ENCODE results near the gene KCTD17. TPM values are rescaled to one million over a fixed set of nuclear protein-coding genes. Genes with fewer than 3 reads are reported as not detected.

The KCTD17 gene
- total RNA-seq, 1 donor from 2014 or later: 31.3 TPM

DNA sequence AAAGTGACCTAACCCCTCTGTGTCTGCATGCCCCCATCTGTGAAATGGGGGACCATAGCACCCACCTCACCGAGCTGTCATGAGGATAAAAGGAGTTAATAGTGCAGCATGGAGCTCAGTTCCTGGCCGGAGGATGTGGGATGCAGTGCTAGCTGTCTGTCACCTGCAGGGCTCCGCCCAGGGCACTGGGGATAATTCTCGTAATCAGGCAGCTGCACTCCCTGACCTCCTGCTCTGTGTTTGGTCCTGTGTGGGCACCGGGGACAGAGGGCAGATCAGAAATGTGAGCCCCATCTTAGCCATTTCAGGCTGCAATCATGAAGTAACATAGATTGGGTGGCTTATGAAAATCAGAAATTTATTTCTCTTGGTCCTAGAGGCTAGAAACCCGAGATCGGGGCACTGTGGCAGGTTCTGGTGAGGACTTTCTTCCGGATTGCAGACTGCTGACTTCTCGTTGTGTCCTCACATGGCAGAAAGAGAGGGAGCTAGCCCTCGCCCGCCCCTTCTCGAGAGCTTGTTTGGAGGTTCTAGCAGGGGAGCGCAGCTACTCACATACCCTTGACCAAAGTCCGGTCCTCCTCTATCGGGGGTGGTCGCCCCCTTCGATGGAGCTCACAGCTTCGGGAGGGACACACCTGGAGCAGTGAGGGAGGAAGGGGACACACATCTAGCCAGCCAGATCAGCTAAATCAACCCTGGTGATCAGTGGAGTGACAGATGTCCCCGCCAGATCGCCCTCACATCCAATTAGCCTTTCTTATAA, 3.2 kb downstream of the KCTD17 start:
- no peaks in the 10 kb centered on the region for H3K9me3 Mint-ChIP-seq (ENCODE audit: unreplicated experiment)
- H3K27ac ChIP-seq (ENCODE audit: low read depth, low read length): no peak overlapping the region
- DNase-seq (ENCODE audit: low read depth): no peak
- TF ChIP-seq, protein P1, sequence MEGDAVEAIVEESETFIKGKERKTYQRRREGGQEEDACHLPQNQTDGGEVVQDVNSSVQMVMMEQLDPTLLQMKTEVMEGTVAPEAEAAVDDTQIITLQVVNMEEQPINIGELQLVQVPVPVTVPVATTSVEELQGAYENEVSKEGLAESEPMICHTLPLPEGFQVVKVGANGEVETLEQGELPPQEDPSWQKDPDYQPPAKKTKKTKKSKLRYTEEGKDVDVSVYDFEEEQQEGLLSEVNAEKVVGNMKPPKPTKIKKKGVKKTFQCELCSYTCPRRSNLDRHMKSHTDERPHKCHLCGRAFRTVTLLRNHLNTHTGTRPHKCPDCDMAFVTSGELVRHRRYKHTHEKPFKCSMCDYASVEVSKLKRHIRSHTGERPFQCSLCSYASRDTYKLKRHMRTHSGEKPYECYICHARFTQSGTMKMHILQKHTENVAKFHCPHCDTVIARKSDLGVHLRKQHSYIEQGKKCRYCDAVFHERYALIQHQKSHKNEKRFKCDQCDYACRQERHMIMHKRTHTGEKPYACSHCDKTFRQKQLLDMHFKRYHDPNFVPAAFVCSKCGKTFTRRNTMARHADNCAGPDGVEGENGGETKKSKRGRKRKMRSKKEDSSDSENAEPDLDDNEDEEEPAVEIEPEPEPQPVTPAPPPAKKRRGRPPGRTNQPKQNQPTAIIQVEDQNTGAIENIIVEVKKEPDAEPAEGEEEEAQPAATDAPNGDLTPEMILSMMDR (IDR thresholded peaks at IDR 0.05; ENCODE audit: insufficient read depth, low read depth, low read length): no peak
- no peak for TF ChIP-seq EZH2 (IDR thresholded peaks at IDR 0.05; ENCODE audit: insufficient read depth, low read length)
- H3K4me2 ChIP-seq (ENCODE audit: low read length): no peak overlapping the region
- H3K9ac ChIP-seq (ENCODE audit: low read length): no peak overlapping the region
- H3K27me3 Mint-ChIP-seq (ENCODE audit: low read depth, unreplicated experiment): peaks cover 6% of the 10 kb centered on the region
- peaks cover 25% of the 10 kb centered on the region for H4K20me1 ChIP-seq (ENCODE audit: insufficient read depth, low read length)
- no peak overlapping the region for H3K4me3 ChIP-seq (ENCODE audit: insufficient read depth, low read depth, low read length)
- no peak overlapping the region for H2AFZ ChIP-seq (ENCODE audit: low read depth, low read length)
- no peak overlapping the region for H3K27ac Mint-ChIP-seq (ENCODE audit: unreplicated experiment)
- no peak for FAIRE-seq
- H3K4me1 Mint-ChIP-seq (ENCODE audit: low read depth, unreplicated experiment): peaks cover 4% of the 10 kb centered on the region
- H3K4me1 ChIP-seq (ENCODE audit: insufficient read depth, low read length): peaks cover 5% of the 10 kb centered on the region
- peaks cover 3% of the 10 kb centered on the region for H3K36me3 ChIP-seq (ENCODE audit: insufficient read depth, low read length)
- peaks cover 23% of the 10 kb centered on the region for H3K36me3 Mint-ChIP-seq (ENCODE audit: low read depth, unreplicated experiment)
- H3K79me2 ChIP-seq (ENCODE audit: insufficient read depth, low read length): peaks cover 8% of the 10 kb centered on the region
- no peaks in the 10 kb centered on the region for H3K27me3 ChIP-seq (ENCODE audit: insufficient read depth, low read length)
- no peak overlapping the region for H3K4me3 Mint-ChIP-seq (ENCODE audit: unreplicated experiment)
- no peaks in the 10 kb centered on the region for H3K9me3 ChIP-seq (ENCODE audit: insufficient read depth, low read depth, low read length)

DNA sequence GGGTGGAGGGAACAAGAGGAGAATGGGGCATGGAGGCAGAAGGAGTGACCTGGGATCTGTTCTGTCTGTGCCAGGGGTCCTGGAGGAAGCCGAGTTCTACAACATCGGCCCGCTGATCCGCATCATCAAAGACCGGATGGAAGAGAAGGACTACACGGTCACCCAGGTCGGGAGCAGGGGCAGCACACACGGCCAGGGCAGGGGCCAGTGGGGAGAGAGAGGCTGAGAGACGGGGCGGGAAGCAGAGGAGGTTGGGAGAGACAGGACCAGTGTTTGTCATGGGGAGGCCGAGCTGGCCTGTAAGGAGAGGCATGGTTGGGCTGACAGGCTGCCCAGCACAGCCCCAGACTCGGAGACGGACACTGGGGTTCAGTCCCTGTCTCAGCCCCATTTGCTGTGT, 4.7 kb downstream of the KCTD17 start:
- H3K4me3 Mint-ChIP-seq (ENCODE audit: unreplicated experiment): no peak overlapping the region
- Histone ChIP-seq H3K9me3 (ENCODE audit: insufficient read depth, low read depth, low read length) (no peaks in the 10 kb centered on the region), H3K4me1 (ENCODE audit: insufficient read depth, low read length) (peaks cover 5% of the 10 kb centered on the region), H3K9ac (ENCODE audit: low read length) (no peak overlapping the region), H3K27ac (ENCODE audit: low read depth, low read length) (no peak overlapping the region), H3K27me3 (ENCODE audit: insufficient read depth, low read length) (no peaks in the 10 kb centered on the region), H3K79me2 (ENCODE audit: insufficient read depth, low read length) (peaks cover 8% of the 10 kb centered on the region), H4K20me1 (ENCODE audit: insufficient read depth, low read length) (peaks cover 25% of the 10 kb centered on the region), H3K4me2 (ENCODE audit: low read length) (no peak overlapping the region), H3K4me3 (ENCODE audit: insufficient read depth, low read depth, low read length) (no peak overlapping the region), H2AFZ (ENCODE audit: low read depth, low read length) (no peak overlapping the region), H3K36me3 (ENCODE audit: insufficient read depth, low read length) (peaks cover 3% of the 10 kb centered on the region)
- peaks cover 6% of the 10 kb centered on the region for H3K27me3 Mint-ChIP-seq (ENCODE audit: low read depth, unreplicated experiment)
- no peak overlapping the region for H3K27ac Mint-ChIP-seq (ENCODE audit: unreplicated experiment)
- H3K36me3 Mint-ChIP-seq (ENCODE audit: low read depth, unreplicated experiment): peaks cover 23% of the 10 kb centered on the region
- FAIRE-seq (no peak), DNase-seq (ENCODE audit: low read depth) (no peak)
- H3K4me1 Mint-ChIP-seq (ENCODE audit: low read depth, unreplicated experiment): peaks cover 4% of the 10 kb centered on the region
- no peaks in the 10 kb centered on the region for H3K9me3 Mint-ChIP-seq (ENCODE audit: unreplicated experiment)
- TF ChIP-seq, protein P1 (IDR thresholded peaks at IDR 0.05; ENCODE audit: insufficient read depth, low read depth, low read length): no peak
- no peak for TF ChIP-seq EZH2 (IDR thresholded peaks at IDR 0.05; ENCODE audit: insufficient read depth, low read length)

DNA sequence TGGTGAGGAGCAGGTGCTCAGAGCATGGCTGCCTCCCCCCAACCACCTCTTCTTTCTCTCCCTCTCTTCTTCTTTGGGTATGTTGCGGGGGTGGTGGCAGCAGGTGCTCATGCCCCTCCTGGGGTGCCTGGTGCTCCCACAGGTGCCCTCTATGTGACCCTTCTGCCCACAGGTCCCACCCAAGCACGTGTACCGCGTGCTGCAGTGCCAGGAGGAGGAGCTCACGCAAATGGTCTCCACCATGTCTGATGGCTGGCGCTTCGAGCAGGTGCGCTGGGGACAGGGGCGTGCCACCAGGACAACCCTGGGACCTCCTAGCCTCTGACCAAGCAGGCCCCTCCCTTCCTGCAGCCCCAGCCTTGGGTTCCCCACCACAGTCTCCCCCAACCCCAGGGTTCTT, 5.7 kb downstream of the KCTD17 start:
- Mint-ChIP-seq H3K27me3 (ENCODE audit: low read depth, unreplicated experiment) (peaks cover 6% of the 10 kb centered on the region), H3K4me1 (ENCODE audit: low read depth, unreplicated experiment) (peaks cover 4% of the 10 kb centered on the region), H3K27ac (ENCODE audit: unreplicated experiment) (no peak overlapping the region), H3K36me3 (ENCODE audit: low read depth, unreplicated experiment) (peaks cover 23% of the 10 kb centered on the region), H3K4me3 (ENCODE audit: unreplicated experiment) (no peak overlapping the region), H3K9me3 (ENCODE audit: unreplicated experiment) (no peaks in the 10 kb centered on the region)
- H3K9me3 ChIP-seq (ENCODE audit: insufficient read depth, low read depth, low read length): no peaks in the 10 kb centered on the region
- H3K4me1 ChIP-seq (ENCODE audit: insufficient read depth, low read length): peaks cover 3% of the 10 kb centered on the region
- H3K4me3 ChIP-seq (ENCODE audit: insufficient read depth, low read depth, low read length): no peak overlapping the region
- H3K27ac ChIP-seq (ENCODE audit: low read depth, low read length): no peak overlapping the region
- H3K9ac ChIP-seq (ENCODE audit: low read length): no peak overlapping the region
- H4K20me1 ChIP-seq (ENCODE audit: insufficient read depth, low read length): peaks cover 24% of the 10 kb centered on the region
- no peak overlapping the region for H3K4me2 ChIP-seq (ENCODE audit: low read length)
- TF ChIP-seq, protein P1 (IDR thresholded peaks at IDR 0.05; ENCODE audit: insufficient read depth, low read depth, low read length): no peak
- no peak for TF ChIP-seq EZH2 (IDR thresholded peaks at IDR 0.05; ENCODE audit: insufficient read depth, low read length)
- peaks cover 3% of the 10 kb centered on the region for H3K36me3 ChIP-seq (ENCODE audit: insufficient read depth, low read length)
- no peak overlapping the region for H2AFZ ChIP-seq (ENCODE audit: low read depth, low read length)
- H3K79me2 ChIP-seq (ENCODE audit: insufficient read depth, low read length): peaks cover 5% of the 10 kb centered on the region
- no peaks in the 10 kb centered on the region for H3K27me3 ChIP-seq (ENCODE audit: insufficient read depth, low read length)
- DNase-seq (ENCODE audit: low read depth) (no peak), FAIRE-seq (no peak)

Measured in astrocyte (in vitro differentiated cells and primary cell).